Daoy (cell line): ENCODE data around the gene PRDM8. TPM values are rescaled to one million over a fixed set of nuclear protein-coding genes. Genes with fewer than 3 reads are reported as not detected.

Experiments used
- DNase-seq: peaks from one replicate; pipeline ENCODE4 v3.0.0-alpha.2; 2015; ENCODE audit warnings: low read depth
- total RNA-seq: library from RNA; depleted of rRNA; stranded (reverse); fragments of >200 nt; shearing (Covaris generic); gene quantifications from 2 replicates; pipeline ENCODE4 v1.2.3, GENCODE V29; 2014

The PRDM8 gene
- total RNA-seq, 1 experiment from 2014 or later: 0.69 TPM

GRCh38 chr4:80199947-80200346 is 2.6 kb downstream of the PRDM8 start:
- no peak for DNase-seq

- DNase-seq: no peak
These were observed 4.2 kb downstream of the PRDM8 start for GRCh38 chr4:80201252-80202151.

GRCh38 chr4:80202190-80202711 is 4.9 kb downstream of the PRDM8 start:
- DNase-seq: peak; percentile 28

- DNase-seq: no peak
These were observed 5.6 kb downstream of the PRDM8 start for GRCh38 chr4:80202741-80203553.

- no peak for DNase-seq
These were observed 7.2 kb downstream of the PRDM8 start for GRCh38 chr4:80204433-80205011.

- DNase-seq: no peak
These were observed 8.8 kb downstream of the PRDM8 start for GRCh38 chr4:80206111-80206510.

GRCh38 chr4:80206521-80207171 is 9.3 kb downstream of the PRDM8 start:
- no peak for DNase-seq

- no peak for DNase-seq
These were observed 9.9 kb downstream of the PRDM8 start for GRCh38 chr4:80207172-80207583.

- DNase-seq: no peak
These were observed 10.4 kb downstream of the PRDM8 start for GRCh38 chr4:80207664-80208063.

- DNase-seq: no peak
These were observed 11.5 kb downstream of the PRDM8 start for GRCh38 chr4:80208610-80209339.

- DNase-seq: no peak
These were observed 12.0 kb downstream of the PRDM8 start for GRCh38 chr4:80209340-80209701.

- DNase-seq: no peak
These were observed 13.2 kb downstream of the PRDM8 start for GRCh38 chr4:80210549-80210948.

- DNase-seq: no peak
These were observed 16.0 kb downstream of the PRDM8 start for GRCh38 chr4:80213117-80213815.

GRCh38 chr4:80215449-80216052 is 18.2 kb downstream of the PRDM8 start:
- DNase-seq: no peak

GRCh38 chr4:80216100-80216761 is 18.9 kb downstream of the PRDM8 start:
- DNase-seq: no peak

- DNase-seq: peak; percentile 19
These were observed 22.2 kb downstream of the PRDM8 start for GRCh38 chr4:80219301-80220025.

GRCh38 chr4:80220711-80221110 is 23.4 kb downstream of the PRDM8 start:
- DNase-seq: no peak

- no peak for DNase-seq
These were observed 23.9 kb downstream of the PRDM8 start for GRCh38 chr4:80221161-80221560.

GRCh38 chr4:80225595-80225994 is 28.3 kb downstream of the PRDM8 start:
- DNase-seq: no peak
